ENCODE results near the gene FAM98A. TPM values are rescaled to one million over a fixed set of nuclear protein-coding genes. Genes with fewer than 3 reads are reported as not detected.

The FAM98A gene
- total RNA-seq, 3 donors from 2014 or later = 21.7 to 117 (median 31.8) TPM

DNA sequence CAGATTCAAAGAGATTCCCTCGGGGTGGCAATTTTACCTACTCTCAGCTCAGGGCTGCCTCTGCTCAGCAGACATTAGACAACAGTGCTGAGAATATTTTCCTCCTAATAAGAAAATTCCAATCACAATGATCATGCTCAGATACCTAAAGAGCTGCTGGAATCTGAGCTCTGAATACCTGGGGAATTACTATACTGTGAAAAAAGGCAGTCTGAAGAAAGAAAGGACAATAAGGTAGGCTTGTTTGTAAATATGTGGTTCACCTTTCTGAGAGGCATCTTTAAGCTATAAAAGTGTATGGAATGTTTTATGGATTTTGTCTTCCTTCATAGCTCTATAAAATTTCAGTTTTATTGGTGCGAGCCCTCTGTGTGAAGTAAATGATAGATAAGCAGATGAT is 34.2 kb upstream of the FAM98A start:
- no peaks in the 10 kb centered on the region for H3K36me3 ChIP-seq
- no peaks in the 10 kb centered on the region for H3K4me1 ChIP-seq
- intact Hi-C loops (cut with DNase I; ENCODE audit: low total_unique reads) = no loop called here
- H3K27me3 ChIP-seq = no peaks in the 10 kb centered on the region
- TF ChIP-seq, protein P1, sequence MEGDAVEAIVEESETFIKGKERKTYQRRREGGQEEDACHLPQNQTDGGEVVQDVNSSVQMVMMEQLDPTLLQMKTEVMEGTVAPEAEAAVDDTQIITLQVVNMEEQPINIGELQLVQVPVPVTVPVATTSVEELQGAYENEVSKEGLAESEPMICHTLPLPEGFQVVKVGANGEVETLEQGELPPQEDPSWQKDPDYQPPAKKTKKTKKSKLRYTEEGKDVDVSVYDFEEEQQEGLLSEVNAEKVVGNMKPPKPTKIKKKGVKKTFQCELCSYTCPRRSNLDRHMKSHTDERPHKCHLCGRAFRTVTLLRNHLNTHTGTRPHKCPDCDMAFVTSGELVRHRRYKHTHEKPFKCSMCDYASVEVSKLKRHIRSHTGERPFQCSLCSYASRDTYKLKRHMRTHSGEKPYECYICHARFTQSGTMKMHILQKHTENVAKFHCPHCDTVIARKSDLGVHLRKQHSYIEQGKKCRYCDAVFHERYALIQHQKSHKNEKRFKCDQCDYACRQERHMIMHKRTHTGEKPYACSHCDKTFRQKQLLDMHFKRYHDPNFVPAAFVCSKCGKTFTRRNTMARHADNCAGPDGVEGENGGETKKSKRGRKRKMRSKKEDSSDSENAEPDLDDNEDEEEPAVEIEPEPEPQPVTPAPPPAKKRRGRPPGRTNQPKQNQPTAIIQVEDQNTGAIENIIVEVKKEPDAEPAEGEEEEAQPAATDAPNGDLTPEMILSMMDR (IDR thresholded peaks at IDR 0.05) = no peak
- TF ChIP-seq POLR2AphosphoS5 (IDR thresholded peaks at IDR 0.05) = no peak
- TF ChIP-seq POLR2A (IDR thresholded peaks at IDR 0.05) = no peak
- DNase-seq (ENCODE audit: low spot score in 2 of 2) = no peak
- no peak overlapping the region for H3K4me3 ChIP-seq
- H3K27ac ChIP-seq = no peak overlapping the region
- no peaks in the 10 kb centered on the region for H3K9me3 ChIP-seq

DNA sequence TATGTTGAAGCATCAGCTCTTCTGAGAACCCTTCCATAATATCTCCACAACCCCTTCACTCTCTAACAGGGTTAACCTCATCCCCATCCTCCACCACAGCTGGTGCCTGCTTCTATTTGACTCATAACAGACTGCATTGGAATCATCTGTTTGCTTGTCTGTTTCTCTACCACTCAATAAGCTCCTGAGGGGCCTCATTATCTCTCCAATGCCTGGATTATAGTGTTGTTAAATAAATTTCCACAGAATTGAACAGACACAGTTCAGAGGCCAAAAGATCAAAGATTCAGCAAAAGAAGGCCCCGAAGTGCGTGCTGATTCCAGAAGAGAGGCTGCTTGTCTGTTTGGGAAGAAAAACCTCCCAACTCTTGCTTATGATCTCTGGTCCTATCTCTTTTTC is 33.7 kb upstream of the FAM98A start:
- H3K27ac ChIP-seq = no peak overlapping the region
- H3K27me3 ChIP-seq = no peaks in the 10 kb centered on the region
- H3K4me1 ChIP-seq = no peaks in the 10 kb centered on the region
- intact Hi-C loops (cut with DNase I; ENCODE audit: low total_unique reads) = no loop called here
- no peaks in the 10 kb centered on the region for H3K36me3 ChIP-seq
- H3K4me3 ChIP-seq = no peak overlapping the region
- no peaks in the 10 kb centered on the region for H3K9me3 ChIP-seq
- TF ChIP-seq POLR2AphosphoS5 (IDR thresholded peaks at IDR 0.05) (no peak), POLR2A (IDR thresholded peaks at IDR 0.05) (no peak)
- TF ChIP-seq, protein P1 (IDR thresholded peaks at IDR 0.05) = no peak
- DNase-seq (ENCODE audit: low spot score in 2 of 2) = no peak

DNA sequence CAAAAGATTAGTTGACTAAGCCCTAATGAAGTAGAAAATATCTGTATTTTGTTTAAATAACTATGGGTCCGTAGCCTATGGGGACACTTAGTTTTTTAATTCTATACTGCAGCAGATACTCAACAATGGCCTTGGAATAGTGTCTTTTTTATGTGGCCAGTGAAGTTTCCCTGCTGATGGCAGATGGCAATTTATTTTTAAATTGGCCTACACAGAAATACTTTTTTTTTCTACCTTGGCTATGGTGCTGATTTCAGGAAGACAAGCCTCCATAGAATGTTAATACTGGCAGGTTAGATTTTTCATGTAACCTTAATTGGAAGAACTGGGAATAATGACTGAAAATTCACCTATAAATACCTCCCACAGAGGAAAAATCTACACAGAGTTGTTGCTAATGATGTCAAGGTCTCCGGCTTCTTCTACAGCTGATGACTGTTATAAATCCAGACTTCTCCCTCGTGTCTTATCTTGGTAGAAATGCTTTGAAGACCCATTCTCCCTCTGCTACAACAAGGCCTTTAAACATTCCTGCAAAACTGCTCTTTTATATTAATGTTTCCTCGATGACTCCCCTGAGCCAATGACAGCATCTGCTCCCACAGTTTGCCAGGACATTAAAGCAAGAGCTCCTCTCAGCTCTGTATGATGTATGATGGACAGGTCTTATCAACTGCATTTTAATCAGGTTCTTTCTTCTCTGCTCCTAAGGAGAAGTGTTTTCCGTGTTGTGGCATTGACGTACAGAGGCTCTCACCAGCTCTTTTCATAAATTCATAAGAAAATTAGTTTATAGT is 29.1 kb upstream of the FAM98A start:
- DNase-seq (ENCODE audit: low spot score in 2 of 2) = no peak
- Histone ChIP-seq H3K27me3 (no peaks in the 10 kb centered on the region), H3K9me3 (no peaks in the 10 kb centered on the region), H3K27ac (no peak overlapping the region), H3K4me3 (no peak overlapping the region), H3K36me3 (no peaks in the 10 kb centered on the region), H3K4me1 (no peaks in the 10 kb centered on the region)
- intact Hi-C loops (cut with DNase I; ENCODE audit: low total_unique reads) = no loop called here
- TF ChIP-seq, protein P1 (IDR thresholded peaks at IDR 0.05) = no peak
- TF ChIP-seq POLR2A (IDR thresholded peaks at IDR 0.05) = no peak
- TF ChIP-seq POLR2AphosphoS5 (IDR thresholded peaks at IDR 0.05) = no peak

DNA sequence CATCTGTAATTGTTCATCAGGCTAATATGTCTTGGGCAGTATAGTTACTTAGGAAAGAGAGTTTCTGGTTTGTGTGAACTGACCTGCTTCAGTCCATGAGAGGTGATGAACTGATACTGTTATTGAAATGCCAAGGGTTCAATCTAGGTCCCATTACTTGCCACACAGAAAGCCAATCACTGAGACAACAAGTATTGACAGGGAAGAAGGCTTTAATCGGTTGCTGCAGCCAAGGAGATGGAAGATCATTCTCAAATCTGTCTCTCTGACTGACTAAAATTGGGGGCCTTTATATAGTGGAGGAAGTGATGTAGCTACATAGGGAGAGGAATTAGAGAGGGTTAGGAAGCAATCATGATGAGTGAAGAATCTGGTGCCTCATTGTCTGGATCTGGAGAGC is 19.9 kb upstream of the FAM98A start:
- no peak for DNase-seq (ENCODE audit: low spot score in 2 of 2)
- Histone ChIP-seq H3K27me3 (no peaks in the 10 kb centered on the region), H3K36me3 (no peaks in the 10 kb centered on the region), H3K4me3 (no peak overlapping the region), H3K9me3 (peaks cover 0 to 6% of the 10 kb centered on the region in 2 donors), H3K4me1 (no peaks in the 10 kb centered on the region), H3K27ac (no peak overlapping the region)
- intact Hi-C loops (cut with DNase I; ENCODE audit: low total_unique reads) = no loop called here
- TF ChIP-seq POLR2A (IDR thresholded peaks at IDR 0.05) (no peak), POLR2AphosphoS5 (IDR thresholded peaks at IDR 0.05) (no peak)
- TF ChIP-seq, protein P1 (IDR thresholded peaks at IDR 0.05) = no peak

DNA sequence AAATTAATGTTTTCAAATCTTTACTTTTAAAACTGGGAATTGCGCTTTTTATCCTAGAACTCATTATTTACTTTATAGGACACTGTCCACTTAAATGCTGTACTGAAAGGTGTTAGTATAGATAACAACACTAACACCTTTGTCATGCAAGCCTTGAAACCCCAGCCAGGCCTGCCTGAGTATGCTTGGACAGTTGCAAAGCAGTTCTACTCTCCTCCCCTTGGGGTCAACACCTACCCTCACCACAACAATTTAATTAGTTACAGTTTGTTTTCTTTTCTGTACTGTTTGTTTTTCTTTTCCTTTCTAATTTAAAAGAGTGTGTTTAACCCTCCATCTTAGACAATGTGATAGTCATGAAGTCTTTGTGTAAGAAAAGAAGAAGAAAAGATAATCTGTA is 18.9 kb upstream of the FAM98A start:
- Histone ChIP-seq H3K36me3 (no peaks in the 10 kb centered on the region), H3K4me1 (no peaks in the 10 kb centered on the region), H3K27ac (no peak overlapping the region), H3K4me3 (no peak overlapping the region), H3K9me3 (peaks cover 0 to 6% of the 10 kb centered on the region in 2 donors), H3K27me3 (no peaks in the 10 kb centered on the region)
- DNase-seq (ENCODE audit: low spot score in 2 of 2) = no peak
- intact Hi-C loops (cut with DNase I; ENCODE audit: low total_unique reads) = no loop called here
- TF ChIP-seq, protein P1 (IDR thresholded peaks at IDR 0.05) = no peak
- TF ChIP-seq POLR2AphosphoS5 (IDR thresholded peaks at IDR 0.05) (no peak), POLR2A (IDR thresholded peaks at IDR 0.05) (no peak)

Data from breast epithelium (tissue), 4 donors.